ENCODE data around the gene OSM. TPM values are rescaled to one million over a fixed set of nuclear protein-coding genes. Genes with fewer than 3 reads are reported as not detected.
A peak's percentile ranks its signal among the peaks of the same experiment; 100 is the strongest.

Gene OSM
- total RNA-seq, 2 donors from 2014 or later = 20.9 to 21.9 TPM

GRCh38 chr22:30274437-30274812 is 7.8 kb upstream of the OSM start:
- Mint-ChIP-seq H3K36me3 (ENCODE audit: insufficient read depth in 2 of 2) (peaks cover 4 to 6% of the 10 kb centered on the region in 2 donors), H3K4me3 (no peak overlapping the region), H3K27ac (no peak overlapping the region), H3K27me3 (ENCODE audit: low read depth) (no peaks in the 10 kb centered on the region), H3K4me1 (ENCODE audit: low read depth) (peaks cover 30% of the 10 kb centered on the region), H3K9me3 (no peaks in the 10 kb centered on the region)
- DNase-seq (no peak), ATAC-seq (replicated peaks in 1 of 2) (no peak)

DNA sequence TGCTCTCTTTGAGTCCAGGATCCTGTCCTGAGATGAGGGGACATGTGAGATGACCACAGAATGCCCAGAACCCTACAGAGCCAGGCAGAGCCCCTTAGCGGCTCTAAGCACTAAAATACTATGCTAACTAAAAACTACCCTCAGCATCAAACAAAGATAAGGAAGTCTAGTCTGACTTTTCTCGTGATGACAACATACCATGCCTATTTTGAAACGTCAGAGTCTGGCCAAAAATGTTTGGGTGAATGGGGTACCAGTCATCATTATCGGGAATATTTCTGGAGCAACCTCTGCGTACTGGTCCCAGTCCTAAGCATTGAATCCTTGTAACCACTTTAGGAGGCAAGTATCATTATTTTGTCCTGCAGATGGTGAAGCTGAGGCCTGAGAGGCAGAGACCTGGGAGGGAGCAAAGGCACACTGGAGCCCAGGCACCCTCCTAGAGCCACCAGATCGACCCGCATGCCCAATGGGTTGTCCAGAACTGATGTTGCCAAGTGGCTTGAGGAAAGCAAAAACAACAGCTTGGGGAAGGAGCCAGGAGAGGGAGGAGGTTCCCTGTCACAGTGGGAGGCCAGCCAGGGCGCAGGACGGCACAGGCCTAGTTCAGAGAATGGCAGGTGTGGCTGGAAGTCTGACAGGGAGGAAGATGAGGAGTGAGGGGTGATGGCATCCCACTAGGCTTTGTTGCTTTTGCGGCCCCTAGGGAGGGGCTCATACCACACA is 7.2 kb upstream of the OSM start:
- H3K9me3 Mint-ChIP-seq = no peaks in the 10 kb centered on the region

DNA sequence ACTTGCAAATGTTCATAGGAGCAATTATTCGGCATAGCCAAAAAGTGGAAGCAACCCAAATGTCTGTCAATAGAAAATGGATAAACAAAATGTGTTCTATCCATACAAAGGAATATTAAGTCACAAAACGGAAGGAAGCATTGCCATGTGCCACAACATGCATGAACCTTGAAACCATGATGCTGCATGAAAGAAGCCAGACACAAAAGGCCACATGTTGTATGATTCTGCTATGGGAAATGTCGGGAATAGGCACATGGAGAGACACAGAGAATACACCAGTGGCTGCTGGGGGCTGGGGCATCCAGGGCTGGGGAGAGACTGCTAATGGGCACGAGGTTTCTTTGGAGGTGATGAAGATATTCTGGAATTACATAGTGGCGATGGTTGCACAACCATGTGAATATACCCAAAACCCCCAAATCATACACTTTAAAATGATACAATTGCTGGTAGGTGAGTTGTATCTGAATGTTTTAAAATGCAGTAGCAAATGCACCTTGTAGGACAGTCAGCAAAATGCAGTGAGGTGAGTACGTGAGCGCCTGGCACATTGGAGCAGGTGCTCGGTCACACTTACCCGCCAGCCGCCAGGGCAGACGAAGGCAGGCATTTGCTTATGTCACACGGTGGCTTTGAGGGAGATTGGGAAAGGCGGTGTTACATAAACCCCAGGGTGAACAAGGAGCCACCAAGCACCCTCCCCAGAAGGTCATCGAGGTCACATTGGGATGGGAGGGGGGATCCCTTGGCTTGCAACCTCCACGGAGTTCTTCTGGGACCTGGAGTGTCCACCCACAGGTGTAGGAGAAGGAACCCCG is 6.3 kb upstream of the OSM start:
- H3K9me3 Mint-ChIP-seq = no peaks in the 10 kb centered on the region
- H3K4me3 Mint-ChIP-seq = no peak overlapping the region
- H3K4me1 Mint-ChIP-seq (ENCODE audit: low read depth) = peaks cover 32% of the 10 kb centered on the region
- DNase-seq (no peak), ATAC-seq (replicated peaks in 1 of 2) (no peak)
- H3K36me3 Mint-ChIP-seq (ENCODE audit: insufficient read depth in 2 of 2) = peaks cover 9 to 11% of the 10 kb centered on the region in 2 donors
- H3K27me3 Mint-ChIP-seq (ENCODE audit: low read depth) = no peaks in the 10 kb centered on the region
- no peak overlapping the region for H3K27ac Mint-ChIP-seq

More for the DNA sequence above, 7.2 kb upstream of the OSM start:
- H3K27me3 Mint-ChIP-seq (ENCODE audit: low read depth) = no peaks in the 10 kb centered on the region
- H3K4me1 Mint-ChIP-seq (ENCODE audit: low read depth) = peaks cover 25% of the 10 kb centered on the region
- H3K36me3 Mint-ChIP-seq (ENCODE audit: insufficient read depth in 2 of 2) = peaks cover 7 to 9% of the 10 kb centered on the region in 2 donors
- DNase-seq (no peak), ATAC-seq (replicated peaks in 1 of 2) (no peak)
- peak overlapping the region; percentile 45 for H3K27ac Mint-ChIP-seq
- H3K4me3 Mint-ChIP-seq = no peak overlapping the region

DNA sequence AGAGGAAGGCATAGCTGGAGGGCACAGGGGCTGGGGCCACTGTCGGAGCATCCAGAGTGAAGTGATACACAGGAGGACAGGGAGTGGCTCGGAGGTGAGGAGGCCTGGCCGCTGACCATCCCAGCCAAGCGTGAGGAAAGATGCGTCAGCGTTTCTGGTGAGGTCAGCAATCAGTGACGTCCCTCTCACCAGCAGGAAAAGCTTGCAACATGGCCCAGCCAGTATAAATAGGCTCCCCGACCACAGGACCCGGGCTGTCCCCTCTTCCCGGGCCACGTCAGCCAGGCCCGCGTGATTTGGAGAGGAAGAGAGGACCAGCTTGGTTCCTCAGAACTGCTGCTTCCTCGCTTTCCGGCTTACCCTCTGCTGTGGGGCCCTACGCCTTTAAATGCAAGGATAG is 4.2 kb upstream of the OSM start:
- no peak for DNase-seq
- ATAC-seq (replicated peaks in 1 of 2) = no peak
- no peak overlapping the region for H3K4me3 Mint-ChIP-seq
- H3K36me3 Mint-ChIP-seq (ENCODE audit: insufficient read depth in 2 of 2) = peaks cover 8 to 15% of the 10 kb centered on the region in 2 donors
- no peaks in the 10 kb centered on the region for H3K27me3 Mint-ChIP-seq (ENCODE audit: low read depth)
- H3K9me3 Mint-ChIP-seq = no peaks in the 10 kb centered on the region
- no peak overlapping the region for H3K27ac Mint-ChIP-seq
- peaks cover 36% of the 10 kb centered on the region for H3K4me1 Mint-ChIP-seq (ENCODE audit: low read depth)

GRCh38 chr22:30268331-30268730 is 1.7 kb upstream of the OSM start:
- Mint-ChIP-seq H3K4me1 (ENCODE audit: low read depth) (peaks cover 41% of the 10 kb centered on the region), H3K9me3 (no peaks in the 10 kb centered on the region), H3K27ac (peak overlapping the region; percentile 93), H3K36me3 (ENCODE audit: insufficient read depth in 2 of 2) (peaks cover 11 to 15% of the 10 kb centered on the region in 2 donors), H3K4me3 (peak overlapping the region; percentile 89 to 92), H3K27me3 (ENCODE audit: low read depth) (no peaks in the 10 kb centered on the region)
- ATAC-seq (replicated peaks in 1 of 2) (no peak), DNase-seq (no peak)

GRCh38 chr22:30267382-30268302 is 991 bp upstream of the OSM start:
- ATAC-seq (replicated peaks in 1 of 2) = no peak

GRCh38 chr22:30265823-30266444 is 717 bp downstream of the OSM start:
- H3K9me3 Mint-ChIP-seq = no peaks in the 10 kb centered on the region
- H3K27ac Mint-ChIP-seq = peak overlapping the region; percentile 87
- H3K4me1 Mint-ChIP-seq (ENCODE audit: low read depth) = peaks cover 63% of the 10 kb centered on the region
- peaks cover 14 to 24% of the 10 kb centered on the region in 2 donors for H3K36me3 Mint-ChIP-seq (ENCODE audit: insufficient read depth in 2 of 2)
- no peaks in the 10 kb centered on the region for H3K27me3 Mint-ChIP-seq (ENCODE audit: low read depth)
- ATAC-seq (replicated peaks in 1 of 2) = peak; percentile 75 to 81
- peak overlapping the region; percentile 89 to 92 for H3K4me3 Mint-ChIP-seq
- DNase-seq = peak; percentile 88 to 89

More at GRCh38 chr22:30267382-30268302, 991 bp upstream of the OSM start:
- Mint-ChIP-seq H3K4me3 (peak overlapping the region; percentile 89 to 92), H3K9me3 (no peaks in the 10 kb centered on the region), H3K27me3 (ENCODE audit: low read depth) (no peaks in the 10 kb centered on the region), H3K4me1 (ENCODE audit: low read depth) (peaks cover 48% of the 10 kb centered on the region), H3K27ac (peak overlapping the region; percentile 93), H3K36me3 (ENCODE audit: insufficient read depth in 2 of 2) (peaks cover 12 to 17% of the 10 kb centered on the region in 2 donors)
- peak; percentile 57 to 58 for DNase-seq

GRCh38 chr22:30265131-30265720 is 1.4 kb downstream of the OSM start:
- Mint-ChIP-seq H3K36me3 (ENCODE audit: insufficient read depth in 2 of 2) (peaks cover 12 to 20% of the 10 kb centered on the region in 2 donors), H3K4me3 (peak overlapping the region; percentile 89 to 92), H3K27ac (peak overlapping the region; percentile 62), H3K4me1 (ENCODE audit: low read depth) (peaks cover 63% of the 10 kb centered on the region), H3K9me3 (no peaks in the 10 kb centered on the region), H3K27me3 (ENCODE audit: low read depth) (no peaks in the 10 kb centered on the region)
- DNase-seq = no peak
- no peak for ATAC-seq (replicated peaks in 1 of 2)

DNA sequence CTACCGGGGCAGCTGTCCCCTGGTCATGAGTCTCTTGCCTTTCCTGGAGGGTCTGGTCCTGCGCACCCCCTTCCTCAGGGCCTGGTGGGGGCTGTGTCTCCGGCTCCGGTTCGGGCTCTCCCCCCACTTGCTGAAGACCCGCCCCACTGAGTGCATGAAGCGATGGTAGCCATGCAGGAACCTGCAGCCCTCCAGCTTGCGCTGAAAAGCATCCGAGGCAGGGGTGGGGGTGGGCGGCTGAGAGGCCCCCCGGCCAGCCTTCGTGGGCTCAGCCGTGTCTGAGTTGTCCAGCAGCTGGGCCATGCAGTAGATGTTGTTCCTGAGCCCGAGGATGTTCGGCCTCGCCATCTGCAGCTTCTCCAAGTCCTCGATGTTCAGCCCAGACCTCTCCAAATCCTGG is 2.8 kb downstream of the OSM start:
- no peak for DNase-seq
- H3K27me3 Mint-ChIP-seq (ENCODE audit: low read depth) = no peaks in the 10 kb centered on the region
- no peak overlapping the region for H3K27ac Mint-ChIP-seq
- peaks cover 11 to 15% of the 10 kb centered on the region in 2 donors for H3K36me3 Mint-ChIP-seq (ENCODE audit: insufficient read depth in 2 of 2)
- no peaks in the 10 kb centered on the region for H3K9me3 Mint-ChIP-seq
- peak overlapping the region; percentile 89 to 92 for H3K4me3 Mint-ChIP-seq
- peaks cover 63% of the 10 kb centered on the region for H3K4me1 Mint-ChIP-seq (ENCODE audit: low read depth)
- ATAC-seq (replicated peaks in 1 of 2) = no peak

- Mint-ChIP-seq H3K9me3 (no peaks in the 10 kb centered on the region), H3K36me3 (ENCODE audit: insufficient read depth in 2 of 2) (peaks cover 9 to 12% of the 10 kb centered on the region in 2 donors), H3K4me3 (peak overlapping the region; percentile 65 to 89), H3K4me1 (ENCODE audit: low read depth) (peaks cover 59% of the 10 kb centered on the region), H3K27me3 (ENCODE audit: low read depth) (no peaks in the 10 kb centered on the region), H3K27ac (no peak overlapping the region)
- DNase-seq (peak; percentile 85 to 86), ATAC-seq (replicated peaks in 1 of 2) (no peak)
Observed at GRCh38 chr22:30262917-30263741, 3.5 kb downstream of the OSM start.

GRCh38 chr22:30262112-30262511 is 4.5 kb downstream of the OSM start:
- H3K4me1 Mint-ChIP-seq (ENCODE audit: low read depth) = peaks cover 53% of the 10 kb centered on the region
- peaks cover 9 to 12% of the 10 kb centered on the region in 2 donors for H3K36me3 Mint-ChIP-seq (ENCODE audit: insufficient read depth in 2 of 2)
- no peak overlapping the region for H3K27ac Mint-ChIP-seq
- peak overlapping the region; percentile 46 to 51 for H3K4me3 Mint-ChIP-seq
- no peaks in the 10 kb centered on the region for H3K27me3 Mint-ChIP-seq (ENCODE audit: low read depth)
- ATAC-seq (replicated peaks in 1 of 2) (no peak), DNase-seq (no peak)
- H3K9me3 Mint-ChIP-seq = no peaks in the 10 kb centered on the region

All from activated T-cell treated with anti-CD3 and anti-CD28 coated beads, Interleukin-2, amount 50 U/mL, for 72 hours (primary cell).